ENCODE measurements around the gene SNAI3. TPM values are rescaled to one million over a fixed set of nuclear protein-coding genes. Genes with fewer than 3 reads are reported as not detected.
A peak's percentile ranks its signal among the peaks of the same experiment; 100 is the strongest.

Gene SNAI3
- total RNA-seq, 1 donor from 2014 or later, result 7.0 TPM

- peaks cover 34% of the 10 kb centered on the region for H3K36me3 ChIP-seq
- DNase-seq (no peak), ATAC-seq (no peak)
- no peak overlapping the region for H3K4me3 ChIP-seq
- H3K9me3 ChIP-seq, result no peaks in the 10 kb centered on the region
- no peak overlapping the region for H3K27ac ChIP-seq
- no peaks in the 10 kb centered on the region for H3K27me3 ChIP-seq
- TF ChIP-seq CTCF (IDR thresholded peaks at IDR 0.05), result no peak
- peaks cover 21% of the 10 kb centered on the region for H3K4me1 ChIP-seq
- intact Hi-C loops (cut with DNase I), result no loop called here
These were observed 32.5 kb downstream of the SNAI3 start for GRCh38 chr16:88653596-88654362.

DNA sequence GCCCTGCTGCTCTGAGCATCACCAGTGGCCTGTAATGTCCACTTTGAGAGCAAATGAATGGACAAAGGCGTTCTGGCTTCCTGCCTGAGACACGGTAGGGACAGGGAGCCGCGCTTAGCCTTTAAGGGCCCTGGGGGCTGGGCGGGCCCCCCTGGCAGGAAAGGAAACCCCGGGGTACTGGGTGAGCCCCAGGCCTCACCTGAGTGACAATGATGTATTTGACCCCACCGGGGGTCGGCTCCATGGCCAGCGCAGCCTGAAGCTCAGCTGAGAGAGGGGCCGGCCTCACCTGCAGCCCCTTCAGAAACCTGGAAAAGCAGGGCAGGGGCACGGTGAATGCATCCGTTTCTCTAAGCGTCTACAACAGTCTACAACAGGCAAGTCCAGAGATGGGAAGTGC is 33.2 kb downstream of the SNAI3 start:
- TF ChIP-seq CTCF (IDR thresholded peaks at IDR 0.05), result no peak
- H3K36me3 ChIP-seq, result peaks cover 34% of the 10 kb centered on the region

GRCh38 chr16:88652762-88653063 is 33.6 kb downstream of the SNAI3 start:
- H3K4me3 ChIP-seq, result no peak overlapping the region
- H3K9me3 ChIP-seq, result no peaks in the 10 kb centered on the region
- no peak overlapping the region for H3K27ac ChIP-seq
- H3K36me3 ChIP-seq, result peaks cover 31% of the 10 kb centered on the region
- peak; percentile 56 for DNase-seq
- intact Hi-C loops (cut with DNase I), result no loop called here
- H3K4me1 ChIP-seq, result peaks cover 21% of the 10 kb centered on the region
- TF ChIP-seq CTCF (IDR thresholded peaks at IDR 0.05), result no peak
- ATAC-seq, result no peak
- H3K27me3 ChIP-seq, result no peaks in the 10 kb centered on the region

More for the DNA sequence above, 33.2 kb downstream of the SNAI3 start:
- intact Hi-C loops (cut with DNase I), result no loop called here
- H3K4me3 ChIP-seq, result no peak overlapping the region
- DNase-seq (no peak), ATAC-seq (no peak)
- H3K9me3 ChIP-seq, result no peaks in the 10 kb centered on the region
- H3K27me3 ChIP-seq, result no peaks in the 10 kb centered on the region
- peaks cover 21% of the 10 kb centered on the region for H3K4me1 ChIP-seq
- H3K27ac ChIP-seq, result no peak overlapping the region

GRCh38 chr16:88651989-88652761 is 34.1 kb downstream of the SNAI3 start:
- ATAC-seq (no peak), DNase-seq (peak; percentile 66)
- H3K4me3 ChIP-seq, result no peak overlapping the region
- no peaks in the 10 kb centered on the region for H3K9me3 ChIP-seq
- peaks cover 26% of the 10 kb centered on the region for H3K36me3 ChIP-seq
- peak overlapping the region; percentile 84 for H3K27ac ChIP-seq
- H3K4me1 ChIP-seq, result peaks cover 21% of the 10 kb centered on the region
- no peak for TF ChIP-seq CTCF (IDR thresholded peaks at IDR 0.05)
- no peaks in the 10 kb centered on the region for H3K27me3 ChIP-seq
- intact Hi-C loops (cut with DNase I), result no loop called here

DNA sequence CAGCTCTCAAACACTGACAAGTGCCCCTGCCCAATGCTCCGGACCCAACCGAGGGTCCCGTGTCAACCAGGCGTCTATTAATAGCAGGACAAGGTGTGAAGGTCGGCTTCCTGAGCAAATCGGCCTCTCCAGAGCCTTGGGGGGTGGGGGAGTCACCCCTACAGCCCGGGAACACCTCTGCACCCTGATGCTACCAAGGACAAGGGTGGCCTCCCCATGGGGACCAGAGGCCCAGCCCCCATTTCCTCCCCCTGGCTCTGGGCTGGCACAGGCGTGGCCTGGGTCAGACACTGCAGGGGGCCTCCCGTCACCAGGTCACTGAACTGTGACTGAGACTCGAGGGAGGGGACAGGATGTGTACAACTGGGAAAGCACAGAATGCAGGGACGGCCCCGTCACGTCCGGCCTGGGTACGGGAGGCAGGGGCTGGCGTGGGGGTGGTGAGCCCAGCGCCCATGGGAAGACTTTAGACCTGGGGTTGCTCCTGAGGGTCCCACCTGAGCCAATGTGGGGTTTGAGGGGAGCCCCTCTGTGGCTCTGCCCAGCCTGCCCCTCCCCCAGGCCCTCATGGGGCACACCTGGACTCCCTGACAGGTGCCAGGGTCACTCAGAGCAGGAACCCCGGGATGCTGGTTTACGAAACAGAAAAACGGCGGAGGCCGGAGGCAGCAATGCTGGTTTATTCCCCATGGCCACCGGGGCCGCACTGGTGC is 34.9 kb downstream of the SNAI3 start:
- no peak for TF ChIP-seq CTCF (IDR thresholded peaks at IDR 0.05)
- DNase-seq, result peak; percentile 69

More for the DNA sequence above, 34.9 kb downstream of the SNAI3 start:
- Histone ChIP-seq H3K9me3 (no peaks in the 10 kb centered on the region), H3K4me1 (peaks cover 21% of the 10 kb centered on the region), H3K27ac (peak overlapping the region; percentile 84), H3K27me3 (no peaks in the 10 kb centered on the region), H3K4me3 (peak overlapping the region; percentile 78), H3K36me3 (peaks cover 21% of the 10 kb centered on the region)
- ATAC-seq, result peak; percentile 39
- intact Hi-C loops (cut with DNase I), result no loop called here

All from upper lobe of right lung (tissue), 1 donor.